GM19438 (cell line): ENCODE data around the gene FOXP1.
"Not testable (repeated sequence)": the region's sequence is repeated elsewhere in the genome, so short reads cannot be mapped to it uniquely, and the experiment has no call there.

Experiments used
- ATAC-seq: cut with Tn5 transposase; IDR thresholded peaks from one replicate; pipeline ENCODE4 v1.9.1; 2021; ENCODE audit warnings: low read depth; ENCODE audit not compliant: unreplicated experiment

FOXP1 gene

DNA sequence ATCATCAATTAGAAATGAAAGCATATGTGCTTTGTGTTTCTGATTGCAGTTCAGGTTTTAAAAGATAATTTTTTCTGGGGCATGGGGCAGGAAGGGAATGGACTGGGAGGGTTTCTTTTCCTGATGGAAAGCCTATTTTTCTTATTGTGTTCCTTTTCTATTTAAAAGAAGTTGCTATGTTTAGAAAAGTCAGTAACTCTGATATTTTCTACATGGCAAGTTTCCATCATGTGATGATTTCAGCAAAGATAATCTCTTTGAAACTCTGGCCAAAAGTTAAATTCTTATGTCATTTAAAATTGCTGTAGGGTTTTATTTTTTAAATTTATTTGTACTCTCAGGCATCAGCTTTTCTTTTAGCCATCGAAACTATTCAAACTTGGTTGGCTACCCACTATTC lies 601.2 kb downstream of the FOXP1 start:
- ATAC-seq: no peak

DNA sequence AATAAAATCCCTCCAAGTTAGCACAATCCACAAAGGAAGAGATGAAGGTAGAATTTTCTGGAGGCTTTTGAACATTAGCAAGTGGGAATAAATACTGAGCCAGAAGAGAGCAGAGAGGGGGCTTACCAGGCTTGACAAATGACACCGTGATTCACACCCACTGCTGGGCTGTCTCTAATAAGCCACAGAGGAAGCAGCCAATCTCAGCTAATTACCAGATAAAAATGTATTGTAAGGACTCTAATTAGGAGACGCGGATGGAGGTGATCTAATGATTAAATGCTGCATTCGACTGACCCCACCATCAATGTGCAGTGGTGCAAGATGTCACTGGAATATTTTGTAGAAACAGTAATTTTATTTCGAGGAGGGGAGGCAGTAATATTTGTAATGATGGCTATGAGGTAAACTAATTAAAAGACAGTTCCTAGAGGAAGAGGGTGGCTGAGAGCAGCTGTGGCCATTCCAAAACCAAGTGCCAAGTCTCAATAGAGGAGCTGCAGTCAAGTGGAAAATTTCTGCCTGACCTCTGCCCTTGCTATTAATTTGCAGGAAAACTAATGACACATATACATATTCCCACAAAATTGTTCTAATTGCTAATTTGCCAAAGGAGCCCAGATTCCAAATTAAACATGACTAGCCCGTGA lies 602.2 kb downstream of the FOXP1 start:
- ATAC-seq: no peak

DNA sequence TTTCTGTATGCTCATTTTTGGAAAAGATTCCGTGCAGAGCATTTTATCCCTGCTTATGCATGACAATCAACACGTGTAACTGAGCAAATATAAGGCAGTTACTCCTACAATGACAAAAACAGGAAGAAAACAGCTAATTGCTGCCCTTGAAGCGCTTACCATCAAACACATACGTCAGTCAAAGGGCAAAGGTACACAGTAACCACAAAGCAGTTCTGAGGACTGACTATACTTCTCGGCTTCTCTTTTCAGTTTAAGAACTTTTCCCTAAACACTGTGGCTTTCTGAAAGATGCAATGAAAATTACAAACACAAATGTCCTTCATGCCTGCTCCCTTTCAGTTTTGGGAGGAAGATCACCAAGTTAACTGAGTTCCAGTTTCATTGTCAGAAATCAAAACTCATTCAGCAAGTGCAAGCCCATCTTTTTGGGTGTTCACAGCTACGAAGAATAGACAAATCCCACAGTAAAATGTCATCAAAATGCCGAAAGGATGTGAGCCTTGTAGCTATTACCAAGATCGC lies 602.8 kb downstream of the FOXP1 start:
- no peak for ATAC-seq

DNA sequence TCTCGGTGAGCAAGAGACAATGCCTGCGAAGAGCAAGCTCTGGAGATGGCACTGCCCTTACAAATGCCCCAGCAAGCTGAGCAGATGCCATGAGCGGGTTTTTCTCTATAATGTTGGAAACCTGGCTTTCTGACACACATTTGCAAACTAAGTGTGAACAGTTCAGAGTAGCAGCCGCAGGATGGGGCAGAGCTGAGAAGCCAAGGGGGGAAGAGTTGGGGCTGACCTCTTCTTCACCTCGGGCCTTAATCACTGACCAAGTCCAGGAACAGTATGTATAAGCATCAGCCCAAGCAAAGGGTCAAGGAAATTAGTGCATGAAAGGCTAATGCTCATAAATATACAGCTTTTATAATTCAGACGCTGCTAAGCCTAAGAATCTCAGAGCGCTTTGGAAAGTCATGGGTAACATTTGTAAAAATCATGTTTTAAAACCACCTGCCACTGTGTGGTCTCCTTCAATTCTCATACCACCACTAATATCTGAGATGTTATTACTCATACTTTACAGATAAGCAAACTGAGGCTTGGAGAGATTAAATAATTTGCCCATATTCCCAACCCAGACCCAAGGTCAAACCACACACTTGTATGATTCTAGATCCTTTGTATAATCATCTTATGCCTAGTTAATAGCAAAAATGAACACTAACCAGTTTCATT lies 603.4 kb downstream of the FOXP1 start:
- no peak for ATAC-seq

DNA sequence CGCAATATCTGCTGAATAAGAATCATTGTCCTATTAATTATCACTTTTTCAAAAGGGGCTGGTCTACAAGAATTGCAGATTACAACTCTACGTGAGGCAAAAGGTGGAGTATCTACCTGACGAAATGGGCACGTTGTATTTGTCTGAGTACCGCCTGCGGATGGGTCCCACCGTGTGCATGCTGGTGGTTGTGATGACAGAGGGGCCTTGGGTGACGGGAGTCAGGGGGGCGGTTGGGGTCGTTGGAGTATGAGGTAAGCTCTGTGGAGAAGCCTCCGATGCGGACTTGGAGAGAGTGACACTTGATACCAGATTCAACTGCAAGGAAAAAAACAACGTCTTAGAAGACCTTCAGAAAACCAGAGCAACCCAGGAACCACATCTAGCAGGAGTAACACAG lies 605.8 kb downstream of the FOXP1 start:
- no peak for ATAC-seq

DNA sequence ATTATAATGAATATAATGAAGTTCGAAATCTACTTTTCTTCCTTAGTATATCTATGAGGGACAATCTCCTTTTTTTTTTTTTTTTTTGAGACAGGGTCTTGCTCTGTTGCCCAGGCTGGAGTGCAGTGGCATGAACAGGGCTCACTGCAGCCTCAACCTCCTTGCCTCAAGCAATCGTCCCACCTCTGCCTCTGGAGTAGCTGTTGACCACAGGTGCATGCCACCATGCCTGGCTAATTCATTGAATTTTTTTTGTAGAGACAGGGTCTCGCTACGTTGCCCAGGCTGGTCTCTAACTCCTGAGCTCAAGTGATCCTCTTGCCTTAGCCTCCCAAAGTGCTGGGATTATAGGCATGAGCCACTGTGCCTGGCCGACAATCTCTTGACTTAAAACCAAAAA lies 607.5 kb downstream of the FOXP1 start:
- ATAC-seq: not testable (repeated sequence)

DNA sequence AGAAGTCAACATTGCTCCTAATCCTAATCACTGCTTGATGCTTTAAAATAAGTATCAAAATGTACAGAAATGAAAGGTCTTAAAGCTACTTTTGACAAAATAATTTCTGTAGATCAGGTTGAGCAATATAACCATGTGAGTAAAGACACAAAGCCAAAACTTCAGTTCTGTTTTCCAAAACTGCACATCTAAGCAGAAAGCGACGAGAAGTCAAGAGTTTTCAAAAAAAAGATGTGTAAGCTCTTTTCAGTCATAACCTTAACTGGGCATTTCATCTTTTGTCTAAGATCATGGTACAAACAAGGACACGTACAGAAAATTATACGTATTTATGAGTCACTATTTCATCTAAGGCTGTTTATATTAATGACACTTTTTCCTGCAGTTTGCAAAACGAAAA lies 608.8 kb downstream of the FOXP1 start:
- ATAC-seq: no peak

DNA sequence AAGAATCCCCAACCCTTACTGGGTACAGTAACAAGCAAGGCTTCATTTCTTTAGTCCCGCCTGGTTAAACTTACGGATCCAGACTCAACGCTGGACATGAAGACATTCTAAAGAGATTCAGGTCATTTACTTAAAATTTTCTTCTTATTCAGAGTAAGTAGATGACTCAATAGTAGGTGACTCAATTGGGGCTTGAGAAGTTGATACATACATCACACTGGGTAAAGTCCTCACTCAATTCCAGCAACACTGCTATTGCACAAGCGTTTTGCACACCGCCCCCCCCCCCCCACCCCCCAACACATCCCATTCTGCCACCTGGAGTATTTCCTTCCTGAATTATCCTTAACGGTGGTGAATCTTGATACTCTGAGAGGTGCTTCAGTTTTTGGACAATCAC lies 610.0 kb downstream of the FOXP1 start:
- ATAC-seq: no peak

DNA sequence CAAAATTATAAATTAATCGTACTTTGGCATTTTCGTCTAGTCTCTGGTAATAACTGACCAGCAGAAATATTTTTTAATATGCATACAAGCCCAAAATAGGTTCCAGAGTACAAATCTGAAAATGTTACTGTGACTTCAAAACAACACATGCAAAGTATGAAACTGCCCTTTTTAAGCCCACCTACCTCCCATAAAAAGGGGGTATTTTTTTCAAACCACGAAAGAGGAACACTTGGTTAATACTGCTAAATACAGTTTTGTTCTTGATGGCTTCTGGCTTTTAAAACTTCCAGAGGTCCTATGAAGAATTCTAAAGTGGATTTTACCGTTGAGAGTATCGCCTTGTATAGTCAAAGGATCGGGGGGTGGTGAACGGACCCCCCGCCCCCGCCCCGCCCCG lies 610.7 kb downstream of the FOXP1 start:
- no peak for ATAC-seq

DNA sequence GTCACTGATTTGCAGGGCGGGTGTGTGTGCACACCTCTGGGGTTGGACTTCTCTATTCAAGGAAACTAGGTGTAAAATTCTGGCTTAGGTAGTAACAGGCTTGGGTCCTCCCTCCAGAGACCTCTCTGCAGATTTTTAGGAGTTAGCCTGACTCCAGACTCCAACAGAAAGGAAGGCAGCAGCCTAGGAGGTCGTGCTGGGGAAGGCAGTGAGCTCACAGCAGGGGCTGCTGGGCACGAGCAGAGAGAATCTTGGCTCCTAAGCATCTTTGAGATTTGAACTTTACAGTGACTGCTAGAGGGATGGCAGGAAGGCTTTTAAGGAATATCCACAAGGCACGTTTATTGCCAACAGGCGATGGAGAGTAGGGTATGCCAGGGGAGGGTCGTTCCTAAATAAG lies 612.6 kb downstream of the FOXP1 start:
- ATAC-seq: no peak

DNA sequence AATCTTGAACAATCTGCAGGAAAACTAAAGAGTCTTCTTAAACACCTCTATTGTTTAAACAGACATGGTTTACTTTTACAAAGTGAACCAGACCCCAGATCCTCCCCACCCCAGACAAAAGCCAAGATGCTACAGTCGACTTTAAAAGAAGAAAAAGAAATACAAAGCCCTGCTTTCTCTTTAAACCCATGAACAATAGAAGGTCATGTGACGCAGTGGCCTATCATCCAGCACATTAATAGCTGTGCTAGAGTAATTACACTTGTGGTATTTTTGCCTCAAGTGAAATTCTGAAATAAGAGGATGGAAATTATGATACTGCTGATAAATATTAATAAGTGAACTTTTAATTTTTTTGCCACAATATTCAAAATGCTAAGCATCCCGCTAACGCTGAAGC lies 613.4 kb downstream of the FOXP1 start:
- no peak for ATAC-seq

DNA sequence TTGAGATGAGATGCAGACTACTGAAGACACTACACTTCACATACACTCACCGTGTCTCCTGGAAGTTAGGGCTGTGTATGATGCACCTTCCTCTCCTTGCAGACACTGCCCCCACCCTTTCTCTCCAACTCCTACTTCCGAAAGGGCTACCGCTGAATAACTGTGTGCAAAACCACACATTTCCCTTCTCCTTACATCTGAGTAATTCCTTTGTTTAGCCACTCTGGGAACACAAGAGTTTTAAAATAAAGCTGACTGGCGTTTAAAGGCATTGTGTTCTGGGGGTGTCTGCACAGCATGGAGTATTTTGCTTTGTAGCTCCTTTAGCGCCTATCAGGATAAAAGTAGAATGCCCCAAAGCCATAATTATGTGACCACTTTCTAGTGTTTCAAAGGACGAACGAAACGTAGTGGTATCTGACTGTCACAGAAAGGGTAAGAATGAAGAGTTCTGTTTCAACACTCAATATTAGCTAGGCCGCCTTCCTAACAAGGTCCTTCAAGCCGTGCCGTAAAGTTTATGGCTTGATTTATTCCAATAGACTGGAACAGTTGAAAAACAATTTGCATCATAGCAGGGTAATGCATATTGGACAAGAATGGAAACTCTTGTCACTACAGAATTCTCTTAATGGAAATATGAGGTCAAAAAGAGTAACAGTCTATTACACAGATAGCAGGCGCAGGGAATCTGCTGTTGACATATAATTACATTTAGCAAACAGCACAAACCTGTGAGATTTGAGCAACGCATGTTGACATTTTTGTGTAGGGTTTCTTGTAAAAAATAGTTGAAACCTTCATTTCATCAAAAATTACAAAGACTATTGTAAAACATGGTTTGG lies 619.9 kb downstream of the FOXP1 start:
- ATAC-seq: no peak

DNA sequence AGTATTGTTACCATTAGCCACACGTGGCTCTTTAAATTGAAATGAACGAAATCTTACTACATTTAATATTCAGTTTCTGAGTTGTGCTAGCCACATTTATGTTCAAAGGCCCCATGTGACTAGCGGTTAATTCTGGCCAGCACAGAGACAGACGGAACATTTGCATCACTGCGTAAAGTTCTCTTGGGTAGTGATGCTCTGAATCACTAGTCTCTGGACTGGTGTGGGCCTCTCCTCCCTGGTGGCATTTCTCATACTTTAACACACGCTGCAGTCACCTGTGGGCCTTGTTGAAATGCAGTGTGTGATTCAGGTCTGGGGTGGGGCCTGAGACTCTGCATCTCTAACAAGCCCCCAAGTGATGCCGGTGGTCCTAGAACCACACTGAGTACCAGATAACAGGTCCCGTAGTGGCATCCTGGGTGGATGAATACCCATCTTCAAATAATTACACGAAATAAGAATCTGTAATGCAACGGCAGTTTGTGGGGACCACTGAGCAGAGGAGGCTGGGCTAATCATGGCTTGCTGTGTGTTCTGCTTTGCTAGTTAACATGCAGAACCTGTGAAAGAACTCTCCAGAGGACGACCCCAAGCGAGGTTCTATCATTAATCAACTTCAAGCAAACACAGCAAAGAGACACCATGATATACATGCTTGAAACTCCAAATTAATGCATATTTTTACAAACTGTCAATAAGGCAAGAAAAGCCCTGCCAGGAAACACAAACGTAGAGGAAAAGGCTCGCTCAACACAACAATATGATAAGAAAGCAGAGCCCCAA lies 623.8 kb downstream of the FOXP1 start:
- no peak for ATAC-seq

DNA sequence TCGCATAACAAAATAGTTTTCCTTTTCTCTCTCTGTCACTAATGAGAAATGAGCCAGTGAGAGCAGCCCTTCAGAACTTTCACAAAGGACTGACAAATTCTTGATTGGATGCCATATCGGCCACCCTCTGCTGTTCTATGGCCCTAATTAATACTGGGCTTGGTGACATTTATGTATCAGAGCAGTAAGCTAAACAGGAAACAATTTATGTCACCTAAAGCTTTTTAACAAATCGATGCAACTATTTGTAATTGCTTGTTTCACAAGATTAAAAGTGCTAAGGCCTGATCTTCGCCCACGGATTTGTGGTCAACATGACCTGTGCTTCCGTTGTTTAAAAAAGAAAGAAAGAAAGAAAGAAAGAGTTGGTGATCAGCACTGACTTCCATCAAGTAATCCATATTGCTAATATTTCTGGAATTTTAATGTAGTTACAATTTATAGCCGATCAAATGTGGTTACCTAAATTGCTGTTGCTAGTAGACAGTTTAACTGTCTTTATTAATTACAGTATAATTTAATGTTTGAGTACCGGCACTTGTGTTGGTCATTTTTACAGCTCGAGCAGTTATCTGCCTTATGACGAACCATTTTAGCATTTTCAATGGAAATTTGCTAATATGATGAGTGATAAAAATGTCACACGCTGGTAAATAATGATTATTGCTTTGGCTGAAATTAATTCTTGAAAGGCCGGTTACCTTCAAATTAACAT lies 631.3 kb downstream of the FOXP1 start:
- no peak for ATAC-seq

DNA sequence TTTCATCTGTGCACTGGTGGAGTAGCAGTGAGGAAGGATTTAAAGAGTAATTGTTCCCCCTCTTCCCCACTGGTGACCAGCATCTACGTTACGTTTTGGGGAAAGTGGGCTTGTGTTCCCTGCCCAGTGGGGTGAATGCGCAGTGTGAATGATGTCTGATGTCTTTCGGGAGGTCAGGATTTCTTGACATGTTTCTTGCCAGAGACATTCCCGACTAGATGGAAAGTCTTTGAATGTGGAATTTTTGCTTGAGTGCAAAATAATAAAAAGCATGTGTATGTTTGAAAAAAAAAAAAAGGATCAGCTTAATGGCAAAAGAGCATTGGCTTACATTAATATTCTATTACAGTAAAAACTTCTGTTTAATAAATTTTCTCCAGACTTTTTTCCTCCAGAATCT lies 632.2 kb downstream of the FOXP1 start:
- ATAC-seq: no peak

DNA sequence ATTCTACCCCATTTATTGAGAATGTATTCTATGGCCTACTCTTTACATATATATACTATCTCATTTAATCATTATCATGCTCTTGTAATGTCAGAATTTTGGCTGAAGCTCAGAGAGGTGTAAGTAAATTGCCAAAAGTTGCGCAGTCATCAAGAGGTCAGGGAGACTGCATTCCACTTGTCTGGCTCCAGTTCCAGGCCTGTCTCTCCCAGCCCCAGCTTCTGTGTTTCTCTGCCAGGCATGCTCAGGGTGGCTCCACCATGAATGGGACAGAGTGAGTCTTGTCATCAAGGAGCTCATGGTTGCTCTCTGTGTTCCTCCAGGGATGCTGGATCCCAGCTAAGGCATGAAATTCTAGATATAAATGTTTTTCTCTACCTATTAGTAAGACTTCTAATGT lies 635.9 kb downstream of the FOXP1 start:
- ATAC-seq: no peak

DNA sequence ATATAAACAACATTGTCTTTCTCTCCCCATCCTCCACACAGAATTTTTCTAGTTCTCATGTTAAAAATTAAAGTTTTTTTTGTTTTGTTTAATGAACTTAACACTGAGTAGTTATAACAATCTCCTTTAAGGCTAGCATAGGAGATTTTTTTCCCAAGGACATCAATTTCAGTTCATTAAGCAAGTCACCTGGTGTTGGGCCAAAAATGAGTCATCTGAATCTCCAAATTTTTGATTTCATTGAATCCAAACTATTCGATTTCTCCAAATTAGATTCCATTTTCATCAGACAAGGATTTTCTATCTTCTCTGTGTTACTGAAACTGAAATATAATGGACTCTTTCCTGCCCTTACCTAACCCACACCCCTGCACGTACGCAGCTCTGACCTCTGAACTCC lies 639.6 kb downstream of the FOXP1 start:
- ATAC-seq: no peak

DNA sequence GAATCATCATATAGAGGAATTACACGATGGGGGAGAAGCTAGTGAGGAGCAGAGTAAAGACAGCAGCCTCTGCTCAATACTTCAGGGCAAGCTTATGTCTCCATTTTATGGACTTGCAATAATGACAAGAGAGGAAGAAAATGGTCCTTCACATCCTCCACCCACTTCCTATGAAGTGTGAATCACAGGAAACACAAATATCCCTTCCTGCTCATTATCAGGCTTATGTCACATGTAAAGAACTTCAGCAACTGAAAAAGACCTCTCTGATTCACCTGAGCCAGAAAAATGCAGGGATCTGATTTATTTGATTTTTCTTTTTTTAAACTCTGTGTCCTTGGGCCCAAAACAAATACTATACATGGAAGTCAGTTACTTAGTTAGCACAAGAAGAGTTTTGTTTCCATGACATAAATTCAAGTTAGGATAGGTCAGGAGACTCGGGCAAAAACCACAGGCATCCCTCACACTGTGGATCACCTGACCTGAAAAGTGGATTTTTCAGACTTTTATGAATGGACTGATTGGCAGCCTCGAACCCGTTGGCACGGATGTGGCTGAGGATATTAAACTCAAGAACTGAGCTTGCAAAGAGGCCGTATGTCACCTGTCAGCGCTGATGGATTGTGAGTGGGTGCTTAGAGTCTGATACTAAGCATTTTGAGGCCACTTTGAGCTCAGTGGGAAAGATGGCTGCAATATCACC lies 650.3 kb downstream of the FOXP1 start:
- ATAC-seq: no peak

DNA sequence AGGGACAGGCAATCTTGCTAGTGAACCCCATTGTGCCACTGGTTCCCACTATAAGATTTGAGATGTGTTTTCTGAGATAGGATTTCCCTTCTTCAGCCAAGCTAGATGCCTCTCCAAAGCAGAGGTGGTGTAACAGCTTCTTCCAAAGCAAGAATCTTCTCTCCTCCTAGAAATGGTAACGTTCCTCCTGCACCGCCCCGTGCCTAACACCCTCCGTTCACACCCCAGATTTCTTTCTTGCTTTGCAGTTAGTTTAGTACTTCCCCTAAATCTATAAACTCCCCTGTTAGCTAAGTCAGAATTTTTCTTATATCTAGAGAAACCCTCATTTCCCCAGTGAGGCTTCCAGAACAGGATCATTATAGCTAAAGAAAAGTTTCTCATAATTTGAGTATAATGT lies 653.5 kb downstream of the FOXP1 start:
- no peak for ATAC-seq

DNA sequence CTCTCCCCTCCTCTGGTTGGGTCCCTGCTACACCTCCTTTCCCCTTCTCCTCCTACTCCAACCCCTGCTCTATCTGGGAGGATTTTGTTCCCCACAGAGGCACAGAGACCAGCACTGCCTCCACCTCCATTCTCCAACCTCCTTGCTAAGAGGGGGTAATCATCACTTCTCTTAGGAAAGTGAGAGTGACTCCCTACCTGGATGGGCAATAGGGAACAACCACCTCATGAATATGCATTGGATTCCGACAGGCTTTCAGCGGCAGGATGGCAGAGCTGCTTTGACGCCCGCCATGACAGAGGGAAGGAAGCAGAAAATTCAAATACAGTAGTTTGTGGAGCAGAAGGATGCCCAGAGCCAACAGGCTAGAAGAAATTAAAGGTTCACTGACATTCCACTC lies 656.3 kb downstream of the FOXP1 start:
- ATAC-seq: no peak
